ENCODE measurements around the gene ULK1.

- TF ChIP-seq CTCF (IDR thresholded peaks at IDR 0.05; ENCODE audit: low read length) = no peak
- TF ChIP-seq EZH2 (IDR thresholded peaks at IDR 0.05; ENCODE audit: borderline replicate concordance, low read length) = no peak
Observed at GRCh38 chr12:131942671-131943070, 48.2 kb downstream of the ULK1 start.
